ENCODE data around the gene LBX2.
A peak's percentile ranks its signal among the peaks of the same experiment; 100 is the strongest.
"Not testable (repeated sequence)": the region's sequence is repeated elsewhere in the genome, so short reads cannot be mapped to it uniquely, and the experiment has no call there.

The LBX2 gene

GRCh38 chr2:74503506-74504475, 4.4 kb upstream of the LBX2 start:
- DNase-seq = no peak

DNA sequence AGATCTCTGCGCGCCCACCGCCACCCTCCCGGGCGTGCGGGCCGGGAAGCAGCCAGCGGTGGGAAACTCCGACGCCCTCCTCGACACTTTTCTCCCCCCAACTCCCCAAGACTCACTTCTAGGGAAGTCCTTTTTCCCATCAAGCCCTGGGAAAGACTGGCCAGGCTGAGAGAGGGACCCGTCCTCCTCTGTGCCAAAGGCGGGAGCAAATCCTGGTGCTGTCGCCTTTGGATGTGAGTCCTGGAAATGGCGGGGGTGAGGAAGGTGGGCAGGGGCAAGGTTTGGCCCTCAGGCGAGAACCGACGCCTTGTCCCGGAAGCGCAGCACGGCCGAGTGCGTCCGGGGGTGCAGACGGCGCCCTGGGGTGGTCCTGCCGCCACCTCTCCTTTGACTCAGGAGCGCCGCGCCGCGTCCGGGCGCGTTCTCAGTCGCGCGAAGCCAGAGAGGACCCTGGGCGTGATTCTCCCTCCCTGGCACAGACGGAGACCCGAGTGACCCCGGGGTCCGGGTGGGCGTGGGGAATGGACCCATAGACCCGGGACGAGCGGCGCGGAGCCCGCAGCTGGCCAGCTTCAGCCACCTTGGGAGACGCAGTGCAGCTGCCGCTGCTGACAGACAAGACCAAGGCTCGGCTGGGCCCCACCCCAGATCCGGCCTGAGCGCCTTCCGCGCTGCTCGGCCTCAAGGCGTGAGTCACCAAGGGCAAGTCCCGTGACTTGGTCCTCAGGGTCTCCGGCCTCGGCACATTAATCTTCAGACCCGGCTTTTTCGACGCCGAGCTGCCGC, 3.5 kb upstream of the LBX2 start:
- peak; percentile 82 for DNase-seq

GRCh38 chr2:74502147-74502719, 2.8 kb upstream of the LBX2 start:
- no peak for DNase-seq

GRCh38 chr2:74501335-74502071, 2.1 kb upstream of the LBX2 start:
- no peak for DNase-seq

GRCh38 chr2:74500578-74500946, 1.2 kb upstream of the LBX2 start:
- DNase-seq = no peak

DNA sequence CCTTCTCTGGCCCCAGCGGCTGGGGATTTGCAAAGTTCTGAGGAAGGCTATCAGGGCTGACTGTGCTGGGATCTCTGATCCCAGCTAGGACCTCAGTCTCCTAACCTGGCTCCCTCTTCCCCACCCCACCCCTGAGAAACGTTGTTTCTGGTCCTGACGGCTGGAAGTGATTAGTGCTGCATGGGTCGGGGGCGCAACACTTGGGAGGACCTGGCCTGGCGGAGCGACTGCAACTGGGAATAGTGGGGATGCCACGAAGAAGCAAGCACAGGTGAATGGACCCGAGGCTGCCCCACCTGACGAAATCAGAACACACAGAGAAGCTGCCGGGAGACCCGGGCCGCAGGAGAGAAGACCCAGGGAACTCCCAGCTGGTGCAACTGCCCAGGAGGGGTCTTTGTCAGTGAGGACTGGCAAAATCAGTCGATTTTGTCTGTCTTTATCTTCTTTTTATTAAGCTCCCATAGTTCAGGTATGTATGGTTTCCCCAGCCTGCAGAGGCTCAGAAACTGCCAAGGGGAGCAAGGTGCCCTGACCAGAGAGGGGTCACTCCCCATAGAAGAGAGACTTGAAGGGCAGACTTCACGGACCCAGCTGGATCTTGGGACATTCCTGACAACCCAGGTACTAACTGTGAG, 656 bp upstream of the LBX2 start:
- no peak for DNase-seq

- DNase-seq = peak; percentile 75
Measured at GRCh38 chr2:74498500-74499266, 720 bp downstream of the LBX2 start.

DNA sequence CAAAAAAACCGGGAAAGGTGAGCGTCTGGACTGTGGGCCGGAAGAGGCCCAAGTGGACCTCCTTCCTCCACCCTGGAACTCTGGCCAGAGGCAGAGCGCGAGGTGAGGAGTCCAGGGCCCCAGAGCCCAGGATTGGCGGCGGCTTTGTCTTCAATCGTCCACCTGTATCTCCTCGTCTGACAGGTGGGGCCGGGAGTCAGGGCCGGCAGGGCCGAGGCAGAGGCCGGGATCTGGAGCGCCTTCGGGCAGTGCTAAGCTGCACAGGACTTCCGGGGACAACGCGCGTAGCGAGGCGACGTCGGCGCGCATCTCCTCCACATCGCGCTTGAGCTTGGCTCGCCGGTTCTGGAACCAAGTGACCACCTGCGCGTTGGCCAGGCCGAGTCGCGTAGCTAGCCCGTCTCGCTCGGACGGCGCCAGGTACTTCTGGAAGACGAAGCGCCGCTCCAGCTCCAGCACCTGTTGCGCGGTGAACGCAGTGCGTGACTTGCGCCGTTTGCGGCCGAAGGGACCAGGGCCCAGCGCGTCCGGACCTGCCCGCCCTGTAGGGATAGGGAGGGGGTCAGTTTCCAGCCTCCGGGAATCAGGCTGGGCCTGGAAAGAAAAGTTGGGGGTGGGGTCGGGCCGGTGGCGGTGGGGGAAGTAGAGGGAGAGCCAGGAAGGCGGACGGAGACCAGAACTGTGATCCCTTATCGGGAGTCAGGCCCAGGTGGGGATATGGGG, 1.5 kb downstream of the LBX2 start:
- DNase-seq = peak; percentile 75

DNA sequence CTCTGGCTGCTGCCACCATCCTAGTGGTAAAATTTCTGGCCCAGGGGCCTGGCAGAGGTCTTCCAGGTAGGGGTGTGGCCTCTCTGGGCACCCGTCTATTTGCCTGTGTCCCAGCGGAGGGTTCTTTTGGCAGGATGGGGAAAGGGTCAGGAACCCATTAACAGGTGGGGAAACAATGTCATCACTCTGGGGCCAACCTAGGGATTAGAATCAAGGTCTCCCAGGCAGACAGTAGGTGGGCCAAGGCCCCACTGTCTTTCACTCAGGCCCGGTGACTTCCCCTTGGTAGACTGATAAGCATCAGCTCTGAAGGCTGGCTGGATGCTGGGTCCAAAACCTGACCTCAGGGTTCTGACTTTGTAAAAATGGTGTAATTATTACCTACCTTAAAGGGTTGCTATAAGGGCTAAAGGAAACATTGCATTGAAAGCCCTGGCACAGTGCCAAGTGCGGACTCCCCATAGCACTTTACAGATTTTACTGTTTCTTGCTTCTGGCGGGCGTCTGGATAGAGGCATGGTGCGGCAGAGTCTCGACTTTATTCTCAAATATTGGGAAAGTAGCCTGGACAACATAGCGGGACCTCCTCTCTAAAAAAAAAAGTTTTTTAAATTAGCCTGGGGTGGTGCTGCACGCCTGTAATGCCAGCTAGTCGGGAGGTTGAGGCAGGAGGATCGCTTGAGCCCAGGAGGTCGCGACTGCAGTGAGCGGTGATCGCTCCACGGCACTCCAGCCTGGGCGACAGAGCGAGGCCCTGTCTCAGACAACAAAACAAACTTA, 2.2 kb downstream of the LBX2 start:
- no peak for DNase-seq

DNA sequence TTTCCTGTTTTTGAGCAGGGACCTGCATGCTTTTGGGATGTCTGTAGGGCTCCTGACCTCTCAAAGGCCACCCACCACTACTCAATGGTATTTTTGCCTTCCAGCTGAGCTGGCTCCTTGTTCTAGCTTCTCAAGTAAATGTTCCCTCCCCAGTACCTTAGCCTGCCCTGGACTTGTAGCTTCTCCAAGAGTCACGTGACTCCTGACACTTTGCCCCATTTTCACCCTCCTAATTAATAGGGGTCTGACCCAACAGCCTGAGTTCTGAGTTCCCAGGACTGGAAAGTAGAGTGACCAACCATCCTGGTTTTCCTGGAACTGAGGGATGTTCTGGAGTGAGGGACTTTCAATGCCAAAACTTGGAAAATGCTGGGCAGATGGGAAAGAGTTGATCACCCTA, 4.0 kb downstream of the LBX2 start:
- no peak for DNase-seq

- no peak for DNase-seq
Measured at GRCh38 chr2:74493546-74493945, 5.9 kb downstream of the LBX2 start.

DNA sequence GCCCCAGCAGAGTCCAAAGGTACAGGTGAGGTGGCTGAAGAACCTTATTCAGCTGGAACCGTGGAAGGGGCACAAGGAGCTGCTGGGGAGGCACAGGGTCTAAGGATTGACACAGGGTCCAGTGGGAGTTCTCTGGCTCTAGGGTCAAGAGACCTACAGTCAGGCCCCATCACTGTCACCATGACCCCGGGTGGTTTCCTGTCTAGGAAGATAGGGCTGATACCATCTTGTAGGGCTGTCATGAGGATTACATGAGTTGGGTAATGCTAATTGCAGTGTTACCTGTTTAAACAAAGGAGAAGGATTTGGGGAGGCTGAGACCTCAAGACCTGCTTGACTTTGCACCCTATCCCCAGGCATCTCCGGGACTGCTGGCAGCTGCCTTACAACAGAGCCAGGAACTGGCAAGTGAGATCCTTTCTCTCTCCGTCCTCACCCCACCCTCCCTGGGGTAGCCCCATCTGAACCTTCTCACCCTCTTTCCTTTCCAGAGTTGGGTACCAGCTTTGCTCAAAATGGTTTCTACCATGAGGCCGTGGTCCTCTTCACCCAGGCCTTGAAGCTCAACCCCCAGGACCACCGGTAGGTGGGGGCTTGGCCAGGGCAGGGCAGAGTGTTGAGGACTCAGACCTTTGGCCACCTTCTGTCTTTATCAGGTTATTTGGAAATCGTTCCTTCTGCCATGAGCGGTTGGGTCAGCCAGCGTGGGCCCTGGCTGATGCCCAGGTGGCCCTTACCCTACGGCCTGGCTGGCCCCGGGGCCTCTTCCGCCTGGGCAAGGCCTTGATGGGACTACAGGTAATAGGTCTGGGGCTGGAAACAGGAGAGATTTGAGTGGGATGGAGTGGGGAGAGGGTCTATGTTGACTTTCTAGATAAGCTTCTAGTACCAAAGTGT, 7.5 kb downstream of the LBX2 start:
- DNase-seq = no peak

DNA sequence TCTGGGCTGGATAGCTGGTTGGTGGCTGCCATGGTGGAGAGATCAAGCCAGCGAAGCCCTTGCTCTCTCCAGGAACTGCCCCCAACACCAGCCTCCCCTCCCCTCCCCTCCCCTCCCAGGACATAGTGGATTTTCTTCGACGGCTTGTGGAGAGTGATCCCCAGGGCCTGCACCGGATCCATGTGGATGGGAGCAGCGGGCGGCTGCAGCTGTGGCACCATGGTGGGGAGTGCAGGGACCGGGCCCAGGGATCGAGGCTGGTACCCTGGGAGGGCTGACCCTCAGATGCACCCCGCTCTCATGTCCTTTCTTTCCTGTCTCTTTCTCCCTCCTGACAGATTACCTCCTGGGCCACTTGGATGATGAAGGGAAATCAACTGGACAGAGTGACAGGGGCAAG, 9.5 kb downstream of the LBX2 start:
- DNase-seq = no peak

- DNase-seq = no peak
Measured at GRCh38 chr2:74488643-74489481, 10.5 kb downstream of the LBX2 start.

- no peak for DNase-seq
Measured at GRCh38 chr2:74486141-74486540, 13.3 kb downstream of the LBX2 start.

- DNase-seq = not testable (repeated sequence)
Measured at GRCh38 chr2:74483675-74484164, 15.7 kb downstream of the LBX2 start.

GRCh38 chr2:74482801-74483674, 16.4 kb downstream of the LBX2 start, which contains the start of the genes CCDC142 and TTC31:
TSS of gene CCDC142 (minus strand) at chr2:74482998. CDS start at chr2:74482837, 161 bp downstream.
TSS of gene TTC31 (plus strand) at chr2:74483081. CDS start at chr2:74483096, 15 bp downstream.
- peak; percentile 96 for DNase-seq
